Measurements from ENCODE around the gene MYO7A.

Gene MYO7A

DNA sequence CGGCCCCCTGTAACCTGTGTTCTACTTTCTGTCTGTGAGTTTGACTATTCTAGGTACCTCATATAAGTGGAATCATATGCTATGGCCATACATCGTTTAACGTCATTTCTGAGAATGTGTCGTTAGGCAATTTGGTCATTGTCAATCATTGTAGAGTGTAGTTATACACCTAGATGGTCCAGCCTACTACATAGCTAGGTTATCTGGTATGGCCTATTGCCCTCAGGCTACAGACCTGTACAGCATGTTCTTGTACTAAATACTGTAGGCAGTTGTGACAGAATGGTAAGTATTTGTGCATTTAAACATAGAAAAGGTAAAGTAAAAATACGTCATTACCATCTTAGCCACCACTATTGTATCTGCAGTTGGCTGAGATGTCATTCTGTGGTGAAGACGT is 35.2 kb downstream of the MYO7A start:
- no peak for DNase-seq (ENCODE audit: low read depth)
- no peak overlapping the region for H3K4me3 ChIP-seq (ENCODE audit: low read depth, low read length)
- TF ChIP-seq, protein P1, sequence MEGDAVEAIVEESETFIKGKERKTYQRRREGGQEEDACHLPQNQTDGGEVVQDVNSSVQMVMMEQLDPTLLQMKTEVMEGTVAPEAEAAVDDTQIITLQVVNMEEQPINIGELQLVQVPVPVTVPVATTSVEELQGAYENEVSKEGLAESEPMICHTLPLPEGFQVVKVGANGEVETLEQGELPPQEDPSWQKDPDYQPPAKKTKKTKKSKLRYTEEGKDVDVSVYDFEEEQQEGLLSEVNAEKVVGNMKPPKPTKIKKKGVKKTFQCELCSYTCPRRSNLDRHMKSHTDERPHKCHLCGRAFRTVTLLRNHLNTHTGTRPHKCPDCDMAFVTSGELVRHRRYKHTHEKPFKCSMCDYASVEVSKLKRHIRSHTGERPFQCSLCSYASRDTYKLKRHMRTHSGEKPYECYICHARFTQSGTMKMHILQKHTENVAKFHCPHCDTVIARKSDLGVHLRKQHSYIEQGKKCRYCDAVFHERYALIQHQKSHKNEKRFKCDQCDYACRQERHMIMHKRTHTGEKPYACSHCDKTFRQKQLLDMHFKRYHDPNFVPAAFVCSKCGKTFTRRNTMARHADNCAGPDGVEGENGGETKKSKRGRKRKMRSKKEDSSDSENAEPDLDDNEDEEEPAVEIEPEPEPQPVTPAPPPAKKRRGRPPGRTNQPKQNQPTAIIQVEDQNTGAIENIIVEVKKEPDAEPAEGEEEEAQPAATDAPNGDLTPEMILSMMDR (conservative IDR thresholded peaks at IDR 0.05; ENCODE audit: low read depth, low read length), result no peak

DNA sequence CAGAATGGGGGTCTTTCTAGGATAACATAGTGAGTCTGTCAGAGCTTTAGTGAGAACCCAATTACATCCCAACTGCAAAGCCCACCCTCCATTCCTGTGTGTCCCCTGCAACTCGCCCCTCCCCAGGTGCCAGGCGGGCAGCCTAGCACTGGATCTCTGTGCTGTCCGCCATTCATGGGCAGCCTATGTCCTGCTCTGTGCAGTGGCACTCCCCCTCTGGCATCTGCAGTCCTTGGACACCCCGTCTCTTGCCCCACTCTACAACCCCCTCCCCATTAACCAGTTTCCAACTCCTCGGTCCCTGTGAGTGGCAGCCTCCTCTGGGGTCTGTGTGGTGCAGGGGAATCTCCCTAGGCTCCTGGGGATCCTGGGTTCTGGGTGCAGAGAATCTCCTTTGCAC is 37.0 kb downstream of the MYO7A start:
- TF ChIP-seq, protein P1 (conservative IDR thresholded peaks at IDR 0.05; ENCODE audit: low read depth, low read length), result no peak
- no peak for DNase-seq (ENCODE audit: low read depth)

DNA sequence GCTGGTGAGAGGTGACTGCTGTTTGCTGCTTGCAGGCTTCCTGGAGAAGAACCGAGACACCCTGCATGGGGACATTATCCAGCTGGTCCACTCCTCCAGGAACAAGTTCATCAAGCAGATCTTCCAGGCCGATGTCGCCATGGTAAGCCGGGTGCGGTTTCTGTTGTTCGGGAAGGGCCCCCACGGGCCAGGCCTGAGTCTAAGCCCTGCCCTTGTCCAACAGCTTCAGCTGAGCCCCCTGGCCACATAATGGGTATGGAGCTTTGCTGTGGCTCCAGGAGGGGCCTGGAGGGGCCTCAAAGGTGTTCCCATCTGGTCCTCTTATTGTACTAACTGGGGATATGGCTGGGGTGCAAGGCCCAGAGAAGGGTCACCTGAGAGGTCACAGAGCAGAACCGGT is 38.0 kb downstream of the MYO7A start:
- TF ChIP-seq, protein P1 (conservative IDR thresholded peaks at IDR 0.05; ENCODE audit: low read depth, low read length), result no peak

More for the DNA sequence above, 37.0 kb downstream of the MYO7A start:
- no peak overlapping the region for H3K4me3 ChIP-seq (ENCODE audit: low read depth, low read length)

DNA sequence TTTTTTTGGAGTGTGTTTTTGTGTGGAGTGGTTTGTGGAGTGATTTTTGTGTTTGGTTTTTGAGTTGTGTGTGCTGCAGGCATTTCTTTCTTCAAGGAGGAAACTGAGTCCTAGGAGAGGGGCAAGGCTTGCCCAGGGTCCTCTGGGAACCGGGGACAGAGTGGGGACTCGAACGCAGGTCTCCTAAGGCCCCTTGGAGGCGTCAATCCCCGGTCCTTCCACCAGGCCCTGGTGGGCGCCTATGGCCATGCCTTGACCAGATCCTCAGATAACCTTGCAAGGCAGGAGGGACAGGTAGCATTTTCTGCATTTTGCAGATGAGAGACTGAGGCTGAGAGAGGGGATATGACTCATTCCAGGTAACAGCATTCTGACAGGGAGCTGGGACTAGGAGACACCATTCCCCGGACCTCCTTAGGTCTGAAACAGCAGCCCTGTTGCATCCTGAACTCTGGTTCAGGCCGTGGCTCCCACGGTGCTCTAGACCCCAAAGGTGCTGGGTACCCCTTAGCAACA is 39.1 kb downstream of the MYO7A start:
- H3K4me3 ChIP-seq (ENCODE audit: low read depth, low read length), result no peak overlapping the region
- DNase-seq (ENCODE audit: low read depth), result no peak
- TF ChIP-seq, protein P1 (conservative IDR thresholded peaks at IDR 0.05; ENCODE audit: low read depth, low read length), result no peak

More for the DNA sequence above, 38.0 kb downstream of the MYO7A start:
- H3K4me3 ChIP-seq (ENCODE audit: low read depth, low read length), result no peak overlapping the region
- DNase-seq (ENCODE audit: low read depth), result no peak

DNA sequence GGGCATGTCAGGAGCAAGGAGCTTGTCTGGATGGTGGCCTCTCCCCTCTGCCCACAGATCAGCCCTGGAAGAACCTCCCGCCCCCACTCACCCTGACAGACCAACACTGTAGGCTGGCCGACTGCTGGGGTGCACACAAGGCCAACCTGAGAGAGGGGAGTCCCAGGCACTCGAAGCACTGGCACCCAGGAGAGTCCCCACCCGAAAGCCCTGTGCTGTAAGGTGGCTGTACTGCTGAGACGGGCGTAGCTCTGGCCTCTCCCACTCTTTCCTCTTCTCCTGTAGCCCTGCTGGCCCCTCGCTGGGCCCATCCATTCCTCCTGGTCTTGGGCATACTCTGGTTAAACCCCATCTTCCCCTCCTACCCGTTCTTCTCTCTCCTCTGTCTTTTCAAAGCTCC is 39.7 kb downstream of the MYO7A start:
- no peak for DNase-seq (ENCODE audit: low read depth)
- TF ChIP-seq, protein P1 (conservative IDR thresholded peaks at IDR 0.05; ENCODE audit: low read depth, low read length), result no peak
- H3K4me3 ChIP-seq (ENCODE audit: low read depth, low read length), result no peak overlapping the region

DNA sequence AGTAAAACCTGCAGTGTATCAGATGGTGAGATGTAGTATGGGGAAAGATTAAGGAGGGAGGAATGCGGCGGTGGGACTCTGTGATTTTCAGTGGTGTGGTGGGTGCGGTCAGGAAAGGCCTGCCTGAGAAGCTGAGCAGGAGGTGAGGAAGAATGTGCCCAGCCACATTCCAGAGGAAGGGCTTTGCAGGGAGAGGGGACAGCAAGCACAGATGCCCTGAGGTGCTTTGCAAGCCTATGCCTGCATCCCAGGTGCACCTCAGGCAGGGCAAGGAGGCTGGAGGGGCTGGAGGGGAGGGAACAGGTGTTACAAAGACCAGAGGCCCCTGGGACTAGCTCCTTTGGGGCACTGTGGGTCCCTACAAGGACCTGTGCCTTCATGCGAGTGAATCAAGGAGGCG is 42.1 kb downstream of the MYO7A start:
- DNase-seq (ENCODE audit: low read depth), result no peak
- TF ChIP-seq, protein P1 (conservative IDR thresholded peaks at IDR 0.05; ENCODE audit: low read depth, low read length), result no peak
- H3K4me3 ChIP-seq (ENCODE audit: low read depth, low read length), result no peak overlapping the region

DNA sequence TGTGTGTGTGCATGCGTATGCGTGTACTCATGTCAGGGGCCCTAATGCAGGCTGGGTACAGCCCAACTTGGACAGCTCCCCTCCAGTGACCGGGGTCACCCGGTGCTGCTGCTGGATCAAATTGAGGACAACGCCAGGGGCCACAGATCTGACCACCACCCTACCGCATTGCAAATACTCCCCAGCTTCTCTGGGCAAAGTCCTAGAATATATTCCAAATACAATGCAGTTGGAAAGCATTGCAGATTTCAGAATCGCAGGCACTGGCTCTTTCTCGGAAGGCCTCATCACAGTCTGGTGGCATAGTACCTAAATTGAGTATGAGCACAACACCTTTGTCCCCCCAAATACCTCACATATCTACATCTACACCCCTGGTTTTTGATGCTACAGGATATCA is 43.2 kb downstream of the MYO7A start:
- H3K4me3 ChIP-seq (ENCODE audit: low read depth, low read length), result no peak overlapping the region
- TF ChIP-seq, protein P1 (conservative IDR thresholded peaks at IDR 0.05; ENCODE audit: low read depth, low read length), result no peak
- DNase-seq (ENCODE audit: low read depth), result no peak

All from choroid plexus epithelial cell (primary cell).